SK-N-SH treated with all-trans-retinoic acid at 6 μM for 48 hours (cell line): ENCODE data around the gene NOP16.

Experiments used
- ATAC-seq: fragments of 200-7000 bp; cut with Tn5 transposase; 3 replicates; pipeline ENCODE4 v1.9.1; 2020; ENCODE audit warnings: mild to moderate bottlenecking, moderate library complexity
- ARNTL ChIP-seq: fragments of 450-650 bp; formaldehyde crosslinking; IDR thresholded peaks from 2 replicates; pipeline ENCODE4 v1.5.0; 2020; ENCODE audit warnings: low read depth, mild to moderate bottlenecking, moderate library complexity, borderline replicate concordance
- BACH2 ChIP-seq: fragments of 250-450 bp; sonication (Bioruptor Pico); IDR thresholded peaks from 2 replicates; pipeline ENCODE4 v1.9.0; 2021; ENCODE audit warnings: mild to moderate bottlenecking, borderline replicate concordance
- CSDC2 ChIP-seq: fragments of 250-450 bp; sonication (Bioruptor Pico); IDR thresholded peaks from 2 replicates; pipeline ENCODE4 v1.5.0; 2020; ENCODE audit warnings: mild to moderate bottlenecking, moderate library complexity
- GLIS3 ChIP-seq: fragments of 250-450 bp; sonication (Bioruptor Pico); IDR thresholded peaks from 2 replicates; pipeline ENCODE4 v1.5.0; 2020; ENCODE audit warnings: mild to moderate bottlenecking, moderate library complexity
- ISL1 ChIP-seq: fragments of 250-450 bp; sonication (Bioruptor Pico); IDR thresholded peaks from 2 replicates; pipeline ENCODE4 v2.1.2; 2022; ENCODE audit warnings: mild to moderate bottlenecking, moderate library complexity
- OSR1 ChIP-seq: fragments of 250-450 bp; sonication (Bioruptor Pico); IDR thresholded peaks from 2 replicates; pipeline ENCODE4 v1.8.0; 2022; ENCODE audit warnings: moderate library complexity, mild to moderate bottlenecking, inconsistent platforms
- PPARA ChIP-seq: fragments of 250-450 bp; sonication (Bioruptor Pico); IDR thresholded peaks from 2 replicates; pipeline ENCODE4 v1.5.0; 2020; ENCODE audit warnings: mild to moderate bottlenecking, borderline replicate concordance
- RARB ChIP-seq: fragments of 250-450 bp; sonication (Bioruptor Pico); IDR thresholded peaks from 2 replicates; pipeline ENCODE4 v1.8.0; 2021; ENCODE audit warnings: mild to moderate bottlenecking, moderate library complexity
- SNAI2 ChIP-seq: fragments of 250-450 bp; sonication (Bioruptor Pico); IDR thresholded peaks from 2 replicates; pipeline ENCODE4 v1.5.0; 2020; ENCODE audit warnings: mild to moderate bottlenecking, moderate library complexity
- TOX ChIP-seq: fragments of 250-450 bp; sonication (Bioruptor Pico); IDR thresholded peaks from 2 replicates; pipeline ENCODE4 v1.8.0; 2021; ENCODE audit warnings: mild to moderate bottlenecking, moderate library complexity, borderline replicate concordance
- ZC3H10 ChIP-seq: fragments of 250-450 bp; sonication (Bioruptor Pico); IDR thresholded peaks from 2 replicates; pipeline ENCODE4 v1.5.1; 2021; ENCODE audit warnings: mild to moderate bottlenecking, moderate library complexity
- ZFP3 ChIP-seq: fragments of 250-450 bp; sonication (Bioruptor Pico); IDR thresholded peaks from 2 replicates; pipeline ENCODE4 v1.5.0; 2020; ENCODE audit warnings: mild to moderate bottlenecking, moderate library complexity
- ZFP30 ChIP-seq: fragments of 450-650 bp; formaldehyde crosslinking; IDR thresholded peaks from 2 replicates; pipeline ENCODE4 v1.5.0; 2022; ENCODE audit warnings: mild to moderate bottlenecking, moderate library complexity
- ZNF565 ChIP-seq: fragments of 450-650 bp; formaldehyde crosslinking; conservative IDR thresholded peaks from 2 replicates; pipeline ENCODE4 v1.5.0; 2020; ENCODE audit warnings: low read depth, mild to moderate bottlenecking, moderate library complexity
- ZNF70 ChIP-seq: fragments of 450-650 bp; formaldehyde crosslinking; IDR thresholded peaks from 2 replicates; pipeline ENCODE4 v1.5.0; 2020; ENCODE audit warnings: mild to moderate bottlenecking, moderate library complexity
- ZNF8 ChIP-seq: fragments of 450-650 bp; formaldehyde crosslinking; IDR thresholded peaks from 2 replicates; pipeline ENCODE4 v1.5.0; 2020; ENCODE audit warnings: mild to moderate bottlenecking, moderate library complexity
- TF ChIP-seq, protein P1 (sequence below): fragments of 250-450 bp; sonication (Bioruptor Pico); IDR thresholded peaks from 2 replicates; pipeline ENCODE4 v1.5.1; 2021; ENCODE audit warnings: mild to moderate bottlenecking, moderate library complexity
- TF ChIP-seq, protein P2 (sequence below): fragments of 250-450 bp; sonication (Bioruptor Pico); IDR thresholded peaks from 2 replicates; pipeline ENCODE4 v1.5.1; 2020; ENCODE audit warnings: low read depth, mild to moderate bottlenecking, moderate library complexity
- TF ChIP-seq, protein P3 (sequence below): fragments of 250-450 bp; sonication (Bioruptor Pico); IDR thresholded peaks from 2 replicates; pipeline ENCODE4 v1.8.0; 2020; ENCODE audit warnings: mild to moderate bottlenecking, moderate library complexity, borderline replicate concordance
- TF ChIP-seq, protein P4 (sequence below): fragments of 250-450 bp; sonication (Bioruptor Pico); IDR thresholded peaks from 2 replicates; pipeline ENCODE4 v1.5.0; 2020; ENCODE audit warnings: mild to moderate bottlenecking, moderate library complexity
- TF ChIP-seq, protein P5 (sequence below): fragments of 250-450 bp; sonication (Bioruptor Pico); IDR thresholded peaks from 2 replicates; pipeline ENCODE4 v1.8.0; 2021; ENCODE audit warnings: low read depth, mild to moderate bottlenecking, moderate library complexity, borderline replicate concordance

The NOP16 gene

DNA sequence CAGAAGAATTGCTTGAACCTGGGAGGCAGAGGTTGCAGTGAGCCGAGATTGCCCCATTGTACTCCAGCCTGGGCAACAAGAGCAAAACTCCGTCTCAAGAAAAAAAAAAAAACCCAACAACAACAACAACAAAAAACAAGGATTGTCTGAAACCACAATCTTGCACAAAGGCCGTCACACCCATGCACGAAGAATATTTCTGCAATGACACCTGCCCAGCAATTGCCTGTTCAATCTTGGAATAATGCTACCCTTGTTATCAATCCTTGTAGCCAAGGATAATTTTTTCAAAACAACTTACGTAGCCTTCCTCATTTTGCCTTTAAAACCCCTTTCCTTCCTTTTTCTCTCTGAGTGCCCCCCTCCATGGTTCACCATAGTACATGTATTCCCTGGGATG is 31.7 kb upstream of the NOP16 start:
- ATAC-seq = no peak
- TF ChIP-seq ZFP3 (CRISPR knock-in tag) (no peak), SNAI2 (no peak), ARNTL (no peak), ZFP30 (CRISPR knock-in tag) (no peak), ZC3H10 (CRISPR knock-in tag) (no peak)
- TF ChIP-seq, protein P1, sequence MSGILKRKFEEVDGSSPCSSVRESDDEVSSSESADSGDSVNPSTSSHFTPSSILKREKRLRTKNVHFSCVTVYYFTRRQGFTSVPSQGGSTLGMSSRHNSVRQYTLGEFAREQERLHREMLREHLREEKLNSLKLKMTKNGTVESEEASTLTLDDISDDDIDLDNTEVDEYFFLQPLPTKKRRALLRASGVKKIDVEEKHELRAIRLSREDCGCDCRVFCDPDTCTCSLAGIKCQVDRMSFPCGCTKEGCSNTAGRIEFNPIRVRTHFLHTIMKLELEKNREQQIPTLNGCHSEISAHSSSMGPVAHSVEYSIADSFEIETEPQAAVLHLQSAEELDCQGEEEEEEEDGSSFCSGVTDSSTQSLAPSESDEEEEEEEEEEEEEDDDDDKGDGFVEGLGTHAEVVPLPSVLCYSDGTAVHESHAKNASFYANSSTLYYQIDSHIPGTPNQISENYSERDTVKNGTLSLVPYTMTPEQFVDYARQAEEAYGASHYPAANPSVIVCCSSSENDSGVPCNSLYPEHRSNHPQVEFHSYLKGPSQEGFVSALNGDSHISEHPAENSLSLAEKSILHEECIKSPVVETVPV (CRISPR knock-in tag) = no peak
- TF ChIP-seq, protein P2, sequence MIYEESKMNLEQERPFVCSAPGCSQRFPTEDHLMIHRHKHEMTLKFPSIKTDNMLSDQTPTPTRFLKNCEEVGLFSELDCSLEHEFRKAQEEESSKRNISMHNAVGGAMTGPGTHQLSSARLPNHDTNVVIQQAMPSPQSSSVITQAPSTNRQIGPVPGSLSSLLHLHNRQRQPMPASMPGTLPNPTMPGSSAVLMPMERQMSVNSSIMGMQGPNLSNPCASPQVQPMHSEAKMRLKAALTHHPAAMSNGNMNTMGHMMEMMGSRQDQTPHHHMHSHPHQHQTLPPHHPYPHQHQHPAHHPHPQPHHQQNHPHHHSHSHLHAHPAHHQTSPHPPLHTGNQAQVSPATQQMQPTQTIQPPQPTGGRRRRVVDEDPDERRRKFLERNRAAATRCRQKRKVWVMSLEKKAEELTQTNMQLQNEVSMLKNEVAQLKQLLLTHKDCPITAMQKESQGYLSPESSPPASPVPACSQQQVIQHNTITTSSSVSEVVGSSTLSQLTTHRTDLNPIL (CRISPR knock-in tag) = no peak
- TF ChIP-seq, all 23 proteins: peak for 0

DNA sequence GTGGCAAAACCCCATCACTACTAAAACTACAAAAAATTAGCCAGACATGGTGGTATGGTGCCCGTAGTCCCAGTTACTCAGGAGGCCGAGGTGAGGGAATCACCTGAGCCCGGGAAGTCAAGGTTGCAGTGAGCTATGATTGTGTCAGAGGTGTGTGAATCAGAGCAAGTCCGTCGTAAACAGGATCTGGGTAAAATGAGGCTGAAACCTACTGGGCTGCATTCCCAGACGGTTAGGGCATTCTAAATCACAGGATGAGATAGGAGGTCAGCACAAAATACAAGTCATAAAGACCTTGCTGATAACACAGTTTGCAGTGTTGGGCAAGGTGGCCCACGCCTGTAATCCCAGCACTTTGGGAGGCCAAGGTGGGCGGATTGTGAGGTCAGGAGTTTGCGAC is 29.9 kb upstream of the NOP16 start:
- ATAC-seq = no peak
- no peak for TF ChIP-seq ZFP3 (CRISPR knock-in tag)
- TF ChIP-seq, protein P3, sequence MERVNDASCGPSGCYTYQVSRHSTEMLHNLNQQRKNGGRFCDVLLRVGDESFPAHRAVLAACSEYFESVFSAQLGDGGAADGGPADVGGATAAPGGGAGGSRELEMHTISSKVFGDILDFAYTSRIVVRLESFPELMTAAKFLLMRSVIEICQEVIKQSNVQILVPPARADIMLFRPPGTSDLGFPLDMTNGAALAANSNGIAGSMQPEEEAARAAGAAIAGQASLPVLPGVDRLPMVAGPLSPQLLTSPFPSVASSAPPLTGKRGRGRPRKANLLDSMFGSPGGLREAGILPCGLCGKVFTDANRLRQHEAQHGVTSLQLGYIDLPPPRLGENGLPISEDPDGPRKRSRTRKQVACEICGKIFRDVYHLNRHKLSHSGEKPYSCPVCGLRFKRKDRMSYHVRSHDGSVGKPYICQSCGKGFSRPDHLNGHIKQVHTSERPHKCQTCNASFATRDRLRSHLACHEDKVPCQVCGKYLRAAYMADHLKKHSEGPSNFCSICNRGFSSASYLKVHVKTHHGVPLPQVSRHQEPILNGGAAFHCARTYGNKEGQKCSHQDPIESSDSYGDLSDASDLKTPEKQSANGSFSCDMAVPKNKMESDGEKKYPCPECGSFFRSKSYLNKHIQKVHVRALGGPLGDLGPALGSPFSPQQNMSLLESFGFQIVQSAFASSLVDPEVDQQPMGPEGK (CRISPR knock-in tag) = no peak
- no peak for TF ChIP-seq ZNF70 (CRISPR knock-in tag)
- no peak for TF ChIP-seq SNAI2
- TF ChIP-seq ARNTL = no peak

DNA sequence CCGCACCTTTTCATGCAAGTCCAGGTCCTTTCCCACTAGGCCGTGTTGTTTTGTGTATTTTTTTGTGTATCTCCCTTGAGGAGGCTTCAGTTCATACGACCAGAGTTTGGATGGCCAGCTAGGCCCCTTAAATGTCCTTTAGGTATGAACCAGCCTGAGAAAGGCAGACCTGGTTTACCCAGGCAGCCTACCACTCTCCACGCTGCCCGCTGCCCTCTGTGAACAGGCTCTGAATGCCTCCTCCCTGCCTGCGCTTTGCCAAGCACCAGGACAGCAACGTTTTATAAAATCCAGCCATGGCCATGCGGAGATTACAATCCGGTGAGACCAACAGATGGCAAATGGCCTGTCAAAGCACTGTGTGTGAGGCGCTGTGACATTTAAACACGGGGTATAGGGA is 28.6 kb upstream of the NOP16 start:
- no peak for TF ChIP-seq ZNF8 (CRISPR knock-in tag)
- no peak for TF ChIP-seq ZNF565 (CRISPR knock-in tag)
- TF ChIP-seq, protein P4, sequence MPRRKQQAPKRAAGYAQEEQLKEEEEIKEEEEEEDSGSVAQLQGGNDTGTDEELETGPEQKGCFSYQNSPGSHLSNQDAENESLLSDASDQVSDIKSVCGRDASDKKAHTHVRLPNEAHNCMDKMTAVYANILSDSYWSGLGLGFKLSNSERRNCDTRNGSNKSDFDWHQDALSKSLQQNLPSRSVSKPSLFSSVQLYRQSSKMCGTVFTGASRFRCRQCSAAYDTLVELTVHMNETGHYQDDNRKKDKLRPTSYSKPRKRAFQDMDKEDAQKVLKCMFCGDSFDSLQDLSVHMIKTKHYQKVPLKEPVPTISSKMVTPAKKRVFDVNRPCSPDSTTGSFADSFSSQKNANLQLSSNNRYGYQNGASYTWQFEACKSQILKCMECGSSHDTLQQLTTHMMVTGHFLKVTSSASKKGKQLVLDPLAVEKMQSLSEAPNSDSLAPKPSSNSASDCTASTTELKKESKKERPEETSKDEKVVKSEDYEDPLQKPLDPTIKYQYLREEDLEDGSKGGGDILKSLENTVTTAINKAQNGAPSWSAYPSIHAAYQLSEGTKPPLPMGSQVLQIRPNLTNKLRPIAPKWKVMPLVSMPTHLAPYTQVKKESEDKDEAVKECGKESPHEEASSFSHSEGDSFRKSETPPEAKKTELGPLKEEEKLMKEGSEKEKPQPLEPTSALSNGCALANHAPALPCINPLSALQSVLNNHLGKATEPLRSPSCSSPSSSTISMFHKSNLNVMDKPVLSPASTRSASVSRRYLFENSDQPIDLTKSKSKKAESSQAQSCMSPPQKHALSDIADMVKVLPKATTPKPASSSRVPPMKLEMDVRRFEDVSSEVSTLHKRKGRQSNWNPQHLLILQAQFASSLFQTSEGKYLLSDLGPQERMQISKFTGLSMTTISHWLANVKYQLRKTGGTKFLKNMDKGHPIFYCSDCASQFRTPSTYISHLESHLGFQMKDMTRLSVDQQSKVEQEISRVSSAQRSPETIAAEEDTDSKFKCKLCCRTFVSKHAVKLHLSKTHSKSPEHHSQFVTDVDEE = no peak
- no peak for TF ChIP-seq ARNTL
- TF ChIP-seq BACH2 (CRISPR knock-in tag) = no peak
- TF ChIP-seq, protein P3 (CRISPR knock-in tag) = no peak
- no peak for TF ChIP-seq PPARA (CRISPR knock-in tag)
- no peak for TF ChIP-seq SNAI2
- TF ChIP-seq CSDC2 (CRISPR knock-in tag) = no peak
- TF ChIP-seq, protein P1 (CRISPR knock-in tag) = no peak
- TF ChIP-seq RARB (CRISPR knock-in tag) = no peak
- TF ChIP-seq GLIS3 (CRISPR knock-in tag) = no peak
- TF ChIP-seq, protein P5, sequence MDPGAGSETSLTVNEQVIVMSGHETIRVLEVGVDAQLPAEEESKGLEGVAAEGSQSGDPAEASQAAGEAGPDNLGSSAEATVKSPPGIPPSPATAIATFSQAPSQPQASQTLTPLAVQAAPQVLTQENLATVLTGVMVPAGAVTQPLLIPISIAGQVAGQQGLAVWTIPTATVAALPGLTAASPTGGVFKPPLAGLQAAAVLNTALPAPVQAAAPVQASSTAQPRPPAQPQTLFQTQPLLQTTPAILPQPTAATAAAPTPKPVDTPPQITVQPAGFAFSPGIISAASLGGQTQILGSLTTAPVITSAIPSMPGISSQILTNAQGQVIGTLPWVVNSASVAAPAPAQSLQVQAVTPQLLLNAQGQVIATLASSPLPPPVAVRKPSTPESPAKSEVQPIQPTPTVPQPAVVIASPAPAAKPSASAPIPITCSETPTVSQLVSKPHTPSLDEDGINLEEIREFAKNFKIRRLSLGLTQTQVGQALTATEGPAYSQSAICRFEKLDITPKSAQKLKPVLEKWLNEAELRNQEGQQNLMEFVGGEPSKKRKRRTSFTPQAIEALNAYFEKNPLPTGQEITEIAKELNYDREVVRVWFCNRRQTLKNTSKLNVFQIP (CRISPR knock-in tag) = no peak
- TF ChIP-seq ISL1 (CRISPR knock-in tag) = no peak
- no peak for TF ChIP-seq OSR1 (CRISPR knock-in tag)
- no peak for TF ChIP-seq TOX (CRISPR knock-in tag)
- TF ChIP-seq ZFP30 (CRISPR knock-in tag) = no peak
- no peak for ATAC-seq
